WTC11 (cell line): ENCODE results near the gene CHPF2. TPM values are rescaled to one million over a fixed set of nuclear protein-coding genes. Genes with fewer than 3 reads are reported as not detected.

Experiments
- ATAC-seq: fragments of 200-7000 bp; cut with Tn5 transposase; 2 replicates; pipeline ENCODE4 v1.10.0; 2021; ENCODE audit warnings: mild to moderate bottlenecking, moderate library complexity
- CTCF ChIA-PET: fragments of 300-600 bp; sonication (Branson Sonifier 250); formaldehyde crosslinking; loops from one replicate; lab custom pipeline; 2021; ENCODE audit warnings: antibody characterized with exemption; lab: Charles Lee
- POLR2A ChIA-PET: fragments of 350-600 bp; sonication (Branson Sonifier 250); formaldehyde crosslinking; loops from one replicate; lab custom pipeline; 2021; ENCODE audit warnings: antibody characterized with exemption; lab: Charles Lee
- DNase-seq: peaks from one replicate; pipeline ENCODE4 v3.0.0; 2021; ENCODE audit warnings: low spot score
- H3K27ac Mint-ChIP-seq: 2 replicates; pipeline ENCODE4 v1.8.0; 2021; ENCODE audit warnings: mixed read lengths
- H3K27me3 Mint-ChIP-seq: 2 replicates; pipeline ENCODE4 v1.8.0; 2021; ENCODE audit warnings: low read depth, mild to moderate bottlenecking, moderate library complexity, mixed read lengths
- H3K36me3 Mint-ChIP-seq: 2 replicates; pipeline ENCODE4 v1.8.0; 2021; ENCODE audit warnings: mixed read lengths
- H3K4me1 Mint-ChIP-seq: 2 replicates; pipeline ENCODE4 v1.8.0; 2022; ENCODE audit warnings: mixed read lengths
- H3K4me3 Mint-ChIP-seq: 2 replicates; pipeline ENCODE4 v1.8.0; 2021; ENCODE audit warnings: mild to moderate bottlenecking, moderate library complexity, mixed read lengths
- H3K9me3 Mint-ChIP-seq: 2 replicates; pipeline ENCODE4 v1.8.0; 2021; ENCODE audit warnings: mixed read lengths
- ATF2 ChIP-seq: sonication (generic); formaldehyde crosslinking; IDR thresholded peaks from 2 replicates; pipeline ENCODE4 v1.8.1; 2022; ENCODE audit warnings: low read depth, missing genetic modification reagents, borderline replicate concordance
- CTCF ChIP-seq: fragments of 200-600 bp; IDR thresholded peaks from 2 replicates; pipeline ENCODE4 v1.8.0; 2022; ENCODE audit warnings: antibody characterized with exemption
- ERG ChIP-seq: fragments of 250-450 bp; sonication (Bioruptor Pico); IDR thresholded peaks from 2 replicates; pipeline ENCODE4 v1.8.0; 2021; ENCODE audit warnings: mild to moderate bottlenecking
- ESRRA ChIP-seq: sonication (generic); formaldehyde crosslinking; IDR thresholded peaks from 2 replicates; pipeline ENCODE4 v1.8.1; 2022; ENCODE audit warnings: mild to moderate bottlenecking, missing genetic modification reagents, borderline replicate concordance
- ETV6 ChIP-seq: sonication (generic); formaldehyde crosslinking; IDR thresholded peaks from 2 replicates; pipeline ENCODE4 v1.8.1; 2022; ENCODE audit warnings: mild to moderate bottlenecking, missing genetic modification reagents
- FOXP1 ChIP-seq: sonication (generic); formaldehyde crosslinking; IDR thresholded peaks from 2 replicates; pipeline ENCODE4 v1.8.0; 2022; ENCODE audit warnings: missing genetic modification reagents, mild to moderate bottlenecking, moderate library complexity, borderline replicate concordance
- KAT7 ChIP-seq: sonication (generic); formaldehyde crosslinking; IDR thresholded peaks from 2 replicates; pipeline ENCODE4 v1.8.1; 2023; ENCODE audit warnings: missing genetic modification reagents, mild to moderate bottlenecking, borderline replicate concordance
- MLX ChIP-seq: sonication (generic); formaldehyde crosslinking; IDR thresholded peaks from 2 replicates; pipeline ENCODE4 v1.8.1; 2023; ENCODE audit warnings: mild to moderate bottlenecking, missing genetic modification reagents, moderate library complexity
- MXD4 ChIP-seq: fragments of 250-450 bp; sonication (Bioruptor Pico); IDR thresholded peaks from 2 replicates; pipeline ENCODE4 v1.8.0; 2021; ENCODE audit warnings: mild to moderate bottlenecking, moderate library complexity, borderline replicate concordance
- MYBL2 ChIP-seq: sonication (generic); formaldehyde crosslinking; IDR thresholded peaks from 2 replicates; pipeline ENCODE4 v1.8.1; 2023; ENCODE audit warnings: mild to moderate bottlenecking, moderate library complexity, missing genetic modification reagents
- NFATC4 ChIP-seq: fragments of 250-450 bp; sonication (Bioruptor Pico); IDR thresholded peaks from 2 replicates; pipeline ENCODE4 v1.9.0; 2021; ENCODE audit warnings: mild to moderate bottlenecking
- RELA ChIP-seq: sonication (generic); formaldehyde crosslinking; IDR thresholded peaks from 2 replicates; pipeline ENCODE4 v1.8.1; 2022; ENCODE audit warnings: missing genetic modification reagents, mild to moderate bottlenecking, borderline replicate concordance
- SMAD4 ChIP-seq: sonication (generic); formaldehyde crosslinking; IDR thresholded peaks from 2 replicates; pipeline ENCODE4 v1.8.0; 2022; ENCODE audit warnings: mild to moderate bottlenecking, missing genetic modification reagents
- TCF7 ChIP-seq: sonication (generic); formaldehyde crosslinking; IDR thresholded peaks from 2 replicates; pipeline ENCODE4 v1.8.0; 2022; ENCODE audit warnings: mild to moderate bottlenecking, low read depth, missing genetic modification reagents, moderate library complexity
- TEAD4 ChIP-seq: sonication (generic); formaldehyde crosslinking; IDR thresholded peaks from 2 replicates; pipeline ENCODE4 v1.8.0; 2022; ENCODE audit warnings: mild to moderate bottlenecking, missing genetic modification reagents
- TP53 ChIP-seq: sonication (generic); formaldehyde crosslinking; IDR thresholded peaks from 2 replicates; pipeline ENCODE4 v1.8.1; 2023; ENCODE audit warnings: mild to moderate bottlenecking, missing genetic modification reagents
- USF1 ChIP-seq: sonication (generic); formaldehyde crosslinking; IDR thresholded peaks from 2 replicates; pipeline ENCODE4 v1.8.0; 2022; ENCODE audit warnings: mild to moderate bottlenecking, missing genetic modification reagents
- ZNF317 ChIP-seq: sonication (generic); formaldehyde crosslinking; IDR thresholded peaks from 2 replicates; pipeline ENCODE4 v1.8.1; 2023; ENCODE audit warnings: low read depth, mild to moderate bottlenecking, moderate library complexity, missing genetic modification reagents, borderline replicate concordance
- ZNF416 ChIP-seq: fragments of 250-450 bp; sonication (Bioruptor Pico); IDR thresholded peaks from 2 replicates; pipeline ENCODE4 v1.9.0; 2021; ENCODE audit warnings: mild to moderate bottlenecking, inconsistent platforms
- total RNA-seq: library from RNA; stranded (reverse); gene quantifications from 3 replicates; pipeline ENCODE4 v1.2.3, GENCODE V29; 2021
- TF ChIP-seq, protein P1 (sequence below): sonication (generic); formaldehyde crosslinking; IDR thresholded peaks from 2 replicates; pipeline ENCODE4 v1.8.0; 2023; ENCODE audit warnings: mild to moderate bottlenecking, missing genetic modification reagents
- TF ChIP-seq, protein P2 (sequence below): sonication (generic); formaldehyde crosslinking; conservative IDR thresholded peaks from 2 replicates; pipeline ENCODE4 v1.8.1; 2022; ENCODE audit warnings: mild to moderate bottlenecking, missing genetic modification reagents
- TF ChIP-seq, protein P3 (sequence below): sonication (generic); formaldehyde crosslinking; IDR thresholded peaks from 2 replicates; pipeline ENCODE4 v1.8.0; 2022; ENCODE audit warnings: missing genetic modification reagents

The CHPF2 gene
- total RNA-seq, 1 experiment from 2014 or later = 30.7 TPM

GRCh38 chr7:151213826-151214225 is 18.5 kb upstream of the CHPF2 start (continued):
- TF ChIP-seq, protein P1, sequence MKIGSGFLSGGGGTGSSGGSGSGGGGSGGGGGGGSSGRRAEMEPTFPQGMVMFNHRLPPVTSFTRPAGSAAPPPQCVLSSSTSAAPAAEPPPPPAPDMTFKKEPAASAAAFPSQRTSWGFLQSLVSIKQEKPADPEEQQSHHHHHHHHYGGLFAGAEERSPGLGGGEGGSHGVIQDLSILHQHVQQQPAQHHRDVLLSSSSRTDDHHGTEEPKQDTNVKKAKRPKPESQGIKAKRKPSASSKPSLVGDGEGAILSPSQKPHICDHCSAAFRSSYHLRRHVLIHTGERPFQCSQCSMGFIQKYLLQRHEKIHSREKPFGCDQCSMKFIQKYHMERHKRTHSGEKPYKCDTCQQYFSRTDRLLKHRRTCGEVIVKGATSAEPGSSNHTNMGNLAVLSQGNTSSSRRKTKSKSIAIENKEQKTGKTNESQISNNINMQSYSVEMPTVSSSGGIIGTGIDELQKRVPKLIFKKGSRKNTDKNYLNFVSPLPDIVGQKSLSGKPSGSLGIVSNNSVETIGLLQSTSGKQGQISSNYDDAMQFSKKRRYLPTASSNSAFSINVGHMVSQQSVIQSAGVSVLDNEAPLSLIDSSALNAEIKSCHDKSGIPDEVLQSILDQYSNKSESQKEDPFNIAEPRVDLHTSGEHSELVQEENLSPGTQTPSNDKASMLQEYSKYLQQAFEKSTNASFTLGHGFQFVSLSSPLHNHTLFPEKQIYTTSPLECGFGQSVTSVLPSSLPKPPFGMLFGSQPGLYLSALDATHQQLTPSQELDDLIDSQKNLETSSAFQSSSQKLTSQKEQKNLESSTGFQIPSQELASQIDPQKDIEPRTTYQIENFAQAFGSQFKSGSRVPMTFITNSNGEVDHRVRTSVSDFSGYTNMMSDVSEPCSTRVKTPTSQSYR (CRISPR knock-in tag) = no peak
- TF ChIP-seq ZNF416 (CRISPR knock-in tag) = no peak
- TF ChIP-seq, all 79 proteins: peak for 0

DNA sequence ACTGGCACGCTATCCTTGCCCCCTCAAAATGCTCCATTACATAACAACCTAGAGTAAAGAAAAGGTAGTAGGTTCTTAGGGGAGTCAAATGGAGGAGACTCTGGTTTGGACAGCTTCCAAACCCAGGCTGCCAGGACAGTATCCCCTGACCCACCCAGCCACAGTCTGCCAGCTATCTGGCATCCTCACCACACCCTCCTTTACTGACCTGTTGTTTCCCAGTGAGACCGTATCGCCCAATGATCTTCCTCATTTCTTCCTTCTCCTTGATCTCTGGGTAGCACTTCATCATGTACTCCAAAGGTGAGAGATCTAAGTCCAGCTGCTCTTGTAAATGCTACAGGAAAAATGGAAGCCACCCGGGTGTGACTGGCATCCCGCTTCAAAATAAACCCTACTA is 16.9 kb upstream of the CHPF2 start:
- Mint-ChIP-seq H3K27ac (no peak overlapping the region), H3K36me3 (peaks cover 58% of the 10 kb centered on the region), H3K4me3 (no peak overlapping the region), H3K4me1 (peaks cover 7% of the 10 kb centered on the region), H3K27me3 (no peaks in the 10 kb centered on the region), H3K9me3 (no peaks in the 10 kb centered on the region)
- TF ChIP-seq ZNF317 (CRISPR knock-in tag) (no peak), TP53 (CRISPR knock-in tag) (no peak), MYBL2 (no peak), ERG (CRISPR knock-in tag) (no peak), ETV6 (no peak), ESRRA (no peak), TCF7 (no peak), MLX (CRISPR knock-in tag) (no peak)
- TF ChIP-seq, protein P2, sequence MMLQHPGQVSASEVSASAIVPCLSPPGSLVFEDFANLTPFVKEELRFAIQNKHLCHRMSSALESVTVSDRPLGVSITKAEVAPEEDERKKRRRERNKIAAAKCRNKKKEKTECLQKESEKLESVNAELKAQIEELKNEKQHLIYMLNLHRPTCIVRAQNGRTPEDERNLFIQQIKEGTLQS (CRISPR knock-in tag) = no peak
- ChIA-PET POLR2A (no interaction called here), CTCF (no interaction called here)
- no peak for DNase-seq
- ATAC-seq = no peak

DNA sequence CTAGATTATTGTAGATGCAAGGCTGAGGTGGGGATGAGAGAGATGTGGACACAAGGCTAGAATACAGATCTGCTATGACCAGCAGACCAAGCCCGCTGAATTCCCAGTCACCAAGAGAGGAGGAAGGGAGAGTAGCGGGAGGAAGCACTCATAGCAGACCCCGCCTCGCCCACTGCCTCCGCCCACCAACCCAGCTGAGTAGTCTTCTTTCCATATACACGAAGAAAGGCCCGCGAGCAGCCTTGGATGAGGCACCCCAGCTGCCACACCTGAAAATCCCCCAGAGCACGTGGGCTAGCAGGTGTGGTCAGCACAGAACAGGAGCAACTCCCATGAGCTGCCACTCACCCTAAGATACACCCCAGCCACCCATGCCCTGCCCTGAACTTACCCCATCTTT is 14.1 kb upstream of the CHPF2 start:
- peaks cover 77% of the 10 kb centered on the region for H3K36me3 Mint-ChIP-seq
- no peaks in the 10 kb centered on the region for H3K9me3 Mint-ChIP-seq
- H3K27ac Mint-ChIP-seq = no peak overlapping the region
- H3K4me3 Mint-ChIP-seq = no peak overlapping the region
- ChIA-PET POLR2A (no interaction called here), CTCF (interaction anchor here (1.6 kb wide), 1 partner anchor 9 kb away, joined by 5 read pairs; the partner anchor contains the start of gene ABCF2)
- no peak for DNase-seq
- no peaks in the 10 kb centered on the region for H3K4me1 Mint-ChIP-seq
- H3K27me3 Mint-ChIP-seq = no peaks in the 10 kb centered on the region
- no peak for ATAC-seq
- TF ChIP-seq FOXP1 (no peak), KAT7 (CRISPR knock-in tag) (no peak), TEAD4 (CRISPR knock-in tag) (no peak), NFATC4 (CRISPR knock-in tag) (no peak), MXD4 (CRISPR knock-in tag) (no peak), RELA (CRISPR knock-in tag) (no peak), SMAD4 (CRISPR knock-in tag) (no peak), ATF2 (CRISPR knock-in tag) (no peak), USF1 (CRISPR knock-in tag) (no peak), CTCF (no peak)
- TF ChIP-seq, protein P3, sequence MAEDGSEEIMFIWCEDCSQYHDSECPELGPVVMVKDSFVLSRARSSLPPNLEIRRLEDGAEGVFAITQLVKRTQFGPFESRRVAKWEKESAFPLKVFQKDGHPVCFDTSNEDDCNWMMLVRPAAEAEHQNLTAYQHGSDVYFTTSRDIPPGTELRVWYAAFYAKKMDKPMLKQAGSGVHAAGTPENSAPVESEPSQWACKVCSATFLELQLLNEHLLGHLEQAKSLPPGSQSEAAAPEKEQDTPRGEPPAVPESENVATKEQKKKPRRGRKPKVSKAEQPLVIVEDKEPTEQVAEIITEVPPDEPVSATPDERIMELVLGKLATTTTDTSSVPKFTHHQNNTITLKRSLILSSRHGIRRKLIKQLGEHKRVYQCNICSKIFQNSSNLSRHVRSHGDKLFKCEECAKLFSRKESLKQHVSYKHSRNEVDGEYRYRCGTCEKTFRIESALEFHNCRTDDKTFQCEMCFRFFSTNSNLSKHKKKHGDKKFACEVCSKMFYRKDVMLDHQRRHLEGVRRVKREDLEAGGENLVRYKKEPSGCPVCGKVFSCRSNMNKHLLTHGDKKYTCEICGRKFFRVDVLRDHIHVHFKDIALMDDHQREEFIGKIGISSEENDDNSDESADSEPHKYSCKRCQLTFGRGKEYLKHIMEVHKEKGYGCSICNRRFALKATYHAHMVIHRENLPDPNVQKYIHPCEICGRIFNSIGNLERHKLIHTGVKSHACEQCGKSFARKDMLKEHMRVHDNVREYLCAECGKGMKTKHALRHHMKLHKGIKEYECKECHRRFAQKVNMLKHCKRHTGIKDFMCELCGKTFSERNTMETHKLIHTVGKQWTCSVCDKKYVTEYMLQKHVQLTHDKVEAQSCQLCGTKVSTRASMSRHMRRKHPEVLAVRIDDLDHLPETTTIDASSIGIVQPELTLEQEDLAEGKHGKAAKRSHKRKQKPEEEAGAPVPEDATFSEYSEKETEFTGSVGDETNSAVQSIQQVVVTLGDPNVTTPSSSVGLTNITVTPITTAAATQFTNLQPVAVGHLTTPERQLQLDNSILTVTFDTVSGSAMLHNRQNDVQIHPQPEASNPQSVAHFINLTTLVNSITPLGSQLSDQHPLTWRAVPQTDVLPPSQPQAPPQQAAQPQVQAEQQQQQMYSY (CRISPR knock-in tag) = no peak
